ENCODE data around the gene MOSPD3. TPM values are rescaled to one million over a fixed set of nuclear protein-coding genes. Genes with fewer than 3 reads are reported as not detected.

Gene MOSPD3
- total RNA-seq, 4 donors from 2014 or later, result 6.6 to 16.8 (median 12.0) TPM

GRCh38 chr7:100613412-100614175 is 1.3 kb downstream of the MOSPD3 start:
- TF ChIP-seq CTCF (IDR thresholded peaks at IDR 0.05), result no peak
- TF ChIP-seq POLR2A (IDR thresholded peaks at IDR 0.05; ENCODE audit: low read depth), result no peak
- no peak for TF ChIP-seq EP300 (IDR thresholded peaks at IDR 0.05)
- TF ChIP-seq POLR2AphosphoS5 (IDR thresholded peaks at IDR 0.05), result no peak
- Histone ChIP-seq H3K4me1 (peaks cover 14 to 17% (median 14%) of the 10 kb centered on the region in 4 donors), H3K36me3 (peaks cover 0 to 23% (median 8%) of the 10 kb centered on the region in 4 donors), H3K4me3 (peak overlapping the region; percentile 65 to 83 (median 74)), H3K9me3 (no peaks in the 10 kb centered on the region), H3K27ac (replicated peaks in 1 of 4) (no peak overlapping the region), H3K27me3 (no peaks in the 10 kb centered on the region)
- DNase-seq (ENCODE audit: extremely low spot score), result no peak
- intact Hi-C loops (cut with DNase I), result loop anchor here (5.0 kb wide), 1 partner anchor 59 kb away; the partner anchor contains the start of gene GNB2
- WGBS, result 92% methylated on average over 13 of the region's 13 CpGs

- WGBS, result 82% methylated on average over 6 of the region's 6 CpGs
- TF ChIP-seq POLR2AphosphoS5 (IDR thresholded peaks at IDR 0.05), result no peak
- TF ChIP-seq EP300 (IDR thresholded peaks at IDR 0.05), result no peak
- TF ChIP-seq POLR2A (IDR thresholded peaks at IDR 0.05; ENCODE audit: low read depth), result no peak
- TF ChIP-seq CTCF (IDR thresholded peaks at IDR 0.05), result no peak
- DNase-seq (ENCODE audit: extremely low spot score), result no peak
- Histone ChIP-seq H3K27me3 (no peaks in the 10 kb centered on the region), H3K27ac (replicated peaks in 1 of 4) (no peak overlapping the region), H3K4me3 (no peak overlapping the region), H3K36me3 (peaks cover 0 to 23% (median 8%) of the 10 kb centered on the region in 4 donors), H3K9me3 (no peaks in the 10 kb centered on the region), H3K4me1 (peaks cover 14 to 17% (median 14%) of the 10 kb centered on the region in 4 donors)
- intact Hi-C loops (cut with DNase I), result loop anchor here (5.0 kb wide), 1 partner anchor 58 kb away; the partner anchor contains the start of gene GNB2
Observed at GRCh38 chr7:100614308-100614861, 2.0 kb downstream of the MOSPD3 start.

GRCh38 chr7:100620239-100620638 is 7.9 kb downstream of the MOSPD3 start:
- DNase-seq (ENCODE audit: extremely low spot score), result no peak
- intact Hi-C loops (cut with DNase I), result no loop called here
- H3K4me1 ChIP-seq, result no peaks in the 10 kb centered on the region
- peaks cover 0 to 30% (median 4%) of the 10 kb centered on the region in 4 donors for H3K36me3 ChIP-seq
- H3K4me3 ChIP-seq, result no peak overlapping the region
- H3K27ac ChIP-seq (replicated peaks in 1 of 4), result no peak overlapping the region
- H3K27me3 ChIP-seq, result no peaks in the 10 kb centered on the region
- TF ChIP-seq POLR2A (IDR thresholded peaks at IDR 0.05; ENCODE audit: low read depth), result no peak
- no peak for TF ChIP-seq CTCF (IDR thresholded peaks at IDR 0.05)
- TF ChIP-seq EP300 (IDR thresholded peaks at IDR 0.05), result no peak
- no peak for TF ChIP-seq POLR2AphosphoS5 (IDR thresholded peaks at IDR 0.05)
- 90% methylated on average over 6 of the region's 6 CpGs for WGBS
- H3K9me3 ChIP-seq, result no peaks in the 10 kb centered on the region

GRCh38 chr7:100620804-100621203 is 8.5 kb downstream of the MOSPD3 start:
- 90% methylated on average over 22 of the region's 23 CpGs for WGBS

More at GRCh38 chr7:100620804-100621203, 8.5 kb downstream of the MOSPD3 start:
- H3K4me3 ChIP-seq, result no peak overlapping the region
- DNase-seq (ENCODE audit: extremely low spot score), result no peak
- peaks cover 0 to 25% (median under 1%) of the 10 kb centered on the region in 4 donors for H3K36me3 ChIP-seq
- H3K9me3 ChIP-seq, result no peaks in the 10 kb centered on the region
- H3K27ac ChIP-seq (replicated peaks in 1 of 4), result no peak overlapping the region
- intact Hi-C loops (cut with DNase I), result no loop called here
- no peaks in the 10 kb centered on the region for H3K27me3 ChIP-seq
- no peaks in the 10 kb centered on the region for H3K4me1 ChIP-seq
- TF ChIP-seq POLR2A (IDR thresholded peaks at IDR 0.05; ENCODE audit: low read depth) (no peak), POLR2AphosphoS5 (IDR thresholded peaks at IDR 0.05) (no peak), EP300 (IDR thresholded peaks at IDR 0.05) (no peak), CTCF (IDR thresholded peaks at IDR 0.05) (no peak)

All from esophagus muscularis mucosa (tissue), 4 donors.